ENCODE results near the gene WDHD1.
"Not testable (repeated sequence)": the region's sequence is repeated elsewhere in the genome, so short reads cannot be mapped to it uniquely, and the experiment has no call there.

WDHD1 gene

GRCh38 chr14:55057919-55058318 lies 31.0 kb upstream of the WDHD1 start:
- peaks cover 60% of the 10 kb centered on the region for H3K36me3 ChIP-seq (replicated peaks)

GRCh38 chr14:55054098-55054497 lies 27.2 kb upstream of the WDHD1 start:
- Histone ChIP-seq H3K4me3 (no peak overlapping the region), H3K27me3 (ENCODE audit: low read depth) (no peaks in the 10 kb centered on the region), H3K4me1 (peaks cover 23% of the 10 kb centered on the region), H3K36me3 (replicated peaks) (peaks cover 30% of the 10 kb centered on the region), H3K9me3 (no peaks in the 10 kb centered on the region)
- in situ Hi-C loops (cut with MboI; ENCODE audit: low sequenced_read_pairs): no loop called here
- no peak for DNase-seq (ENCODE audit: low spot score in 2 of 2)

More at GRCh38 chr14:55057919-55058318, 31.0 kb upstream of the WDHD1 start:
- in situ Hi-C loops (cut with MboI; ENCODE audit: low sequenced_read_pairs): no loop called here
- peaks cover 13% of the 10 kb centered on the region for H3K4me1 ChIP-seq
- H3K9me3 ChIP-seq: no peaks in the 10 kb centered on the region
- no peak for DNase-seq (ENCODE audit: low spot score in 2 of 2)
- no peaks in the 10 kb centered on the region for H3K27me3 ChIP-seq (ENCODE audit: low read depth)
- no peak overlapping the region for H3K4me3 ChIP-seq

- DNase-seq (ENCODE audit: low spot score in 2 of 2): no peak
- Histone ChIP-seq H3K36me3 (replicated peaks) (peaks cover 30% of the 10 kb centered on the region), H3K9me3 (no peaks in the 10 kb centered on the region), H3K4me1 (peaks cover 23% of the 10 kb centered on the region), H3K4me3 (peak overlapping the region; percentile 100), H3K27me3 (ENCODE audit: low read depth) (no peaks in the 10 kb centered on the region)
- in situ Hi-C loops (cut with MboI; ENCODE audit: low sequenced_read_pairs): no loop called here
These were observed 26.6 kb upstream of the WDHD1 start for GRCh38 chr14:55053500-55053899.

- Histone ChIP-seq H3K27me3 (ENCODE audit: low read depth) (no peaks in the 10 kb centered on the region), H3K4me3 (peak overlapping the region; percentile 100), H3K9me3 (no peaks in the 10 kb centered on the region), H3K4me1 (peaks cover 23% of the 10 kb centered on the region), H3K36me3 (replicated peaks) (peaks cover 30% of the 10 kb centered on the region)
- no peak for DNase-seq (ENCODE audit: low spot score in 2 of 2)
- in situ Hi-C loops (cut with MboI; ENCODE audit: low sequenced_read_pairs): no loop called here
These were observed 26.1 kb upstream of the WDHD1 start for GRCh38 chr14:55053018-55053417.

GRCh38 chr14:55052269-55052930 lies 25.5 kb upstream of the WDHD1 start:
- H3K9me3 ChIP-seq: no peaks in the 10 kb centered on the region
- DNase-seq (ENCODE audit: low spot score in 2 of 2): peak in 1 of 2 experiments; percentile 42
- no peaks in the 10 kb centered on the region for H3K27me3 ChIP-seq (ENCODE audit: low read depth)
- H3K4me3 ChIP-seq: peak overlapping the region; percentile 100
- in situ Hi-C loops (cut with MboI; ENCODE audit: low sequenced_read_pairs): no loop called here
- peaks cover 30% of the 10 kb centered on the region for H3K36me3 ChIP-seq (replicated peaks)
- H3K4me1 ChIP-seq: peaks cover 23% of the 10 kb centered on the region

GRCh38 chr14:55051423-55052268 lies 24.7 kb upstream of the WDHD1 start, which contains the start of gene MAPK1IP1L:
Gene MAPK1IP1L, plus strand, starts transcription at chr14:55051647. Its CDS starts 10,037 bp downstream, at chr14:55061684.
- Histone ChIP-seq H3K4me1 (peaks cover 23% of the 10 kb centered on the region), H3K9me3 (no peaks in the 10 kb centered on the region), H3K36me3 (replicated peaks) (peaks cover 30% of the 10 kb centered on the region), H3K4me3 (peak within 1 kb of the TSS; percentile 100), H3K27me3 (ENCODE audit: low read depth) (no peaks in the 10 kb centered on the region)
- peak; percentile 82 to 94 for DNase-seq (ENCODE audit: low spot score in 2 of 2)
- in situ Hi-C loops (cut with MboI; ENCODE audit: low sequenced_read_pairs): no loop called here

- Histone ChIP-seq H3K4me1 (peaks cover 23% of the 10 kb centered on the region), H3K4me3 (peak overlapping the region; percentile 100), H3K36me3 (replicated peaks) (peaks cover 26% of the 10 kb centered on the region), H3K9me3 (no peaks in the 10 kb centered on the region), H3K27me3 (ENCODE audit: low read depth) (no peaks in the 10 kb centered on the region)
- in situ Hi-C loops (cut with MboI; ENCODE audit: low sequenced_read_pairs): no loop called here
- DNase-seq (ENCODE audit: low spot score in 2 of 2): no peak
These were observed 24.2 kb upstream of the WDHD1 start for GRCh38 chr14:55051165-55051422.

- Histone ChIP-seq H3K4me3 (no peak overlapping the region), H3K9me3 (no peaks in the 10 kb centered on the region), H3K4me1 (peaks cover 19% of the 10 kb centered on the region), H3K27me3 (ENCODE audit: low read depth) (no peaks in the 10 kb centered on the region), H3K36me3 (replicated peaks) (peaks cover 10% of the 10 kb centered on the region)
- no peak for DNase-seq (ENCODE audit: low spot score in 2 of 2)
- in situ Hi-C loops (cut with MboI; ENCODE audit: low sequenced_read_pairs): no loop called here
These were observed 22.1 kb upstream of the WDHD1 start for GRCh38 chr14:55048900-55049436.

GRCh38 chr14:55047301-55048053 lies 20.6 kb upstream of the WDHD1 start:
- Histone ChIP-seq H3K4me3 (no peak overlapping the region), H3K9me3 (no peaks in the 10 kb centered on the region), H3K27me3 (ENCODE audit: low read depth) (no peaks in the 10 kb centered on the region), H3K36me3 (replicated peaks) (peaks cover 8% of the 10 kb centered on the region), H3K4me1 (peaks cover 6% of the 10 kb centered on the region)
- no peak for DNase-seq (ENCODE audit: low spot score in 2 of 2)
- in situ Hi-C loops (cut with MboI; ENCODE audit: low sequenced_read_pairs): no loop called here

GRCh38 chr14:55045087-55045486 lies 18.2 kb upstream of the WDHD1 start:
- Histone ChIP-seq H3K4me1 (peaks cover 8% of the 10 kb centered on the region; the same call in 1 of the 2 replicates), H3K36me3 (replicated peaks) (peaks cover 4% of the 10 kb centered on the region), H3K27me3 (ENCODE audit: low read depth) (no peaks in the 10 kb centered on the region), H3K4me3 (no peak overlapping the region), H3K9me3 (no peaks in the 10 kb centered on the region)
- in situ Hi-C loops (cut with MboI; ENCODE audit: low sequenced_read_pairs): no loop called here
- no peak for DNase-seq (ENCODE audit: low spot score in 2 of 2)

GRCh38 chr14:55043528-55043927 lies 16.6 kb upstream of the WDHD1 start:
- no peak for DNase-seq (ENCODE audit: low spot score in 2 of 2)
- Histone ChIP-seq H3K27me3 (ENCODE audit: low read depth) (no peaks in the 10 kb centered on the region), H3K4me1 (peaks cover 8% of the 10 kb centered on the region; the same call in 1 of the 2 replicates), H3K36me3 (replicated peaks) (peaks cover 4% of the 10 kb centered on the region), H3K4me3 (no peak overlapping the region), H3K9me3 (no peaks in the 10 kb centered on the region)
- in situ Hi-C loops (cut with MboI; ENCODE audit: low sequenced_read_pairs): no loop called here

- H3K4me3 ChIP-seq: no peak overlapping the region
- no peak for DNase-seq (ENCODE audit: low spot score in 2 of 2)
- H3K9me3 ChIP-seq: no peaks in the 10 kb centered on the region
- H3K36me3 ChIP-seq (replicated peaks): peaks cover 8% of the 10 kb centered on the region
- in situ Hi-C loops (cut with MboI; ENCODE audit: low sequenced_read_pairs): no loop called here
- peaks cover 8% of the 10 kb centered on the region; the same call in 1 of the 2 replicates for H3K4me1 ChIP-seq
- no peaks in the 10 kb centered on the region for H3K27me3 ChIP-seq (ENCODE audit: low read depth)
These were observed 11.8 kb upstream of the WDHD1 start for GRCh38 chr14:55038708-55039107.

GRCh38 chr14:55037995-55038394 lies 11.1 kb upstream of the WDHD1 start:
- H3K36me3 ChIP-seq (replicated peaks); in situ Hi-C loops (cut with MboI; ENCODE audit: low sequenced_read_pairs); H3K4me3 ChIP-seq; H3K4me1 ChIP-seq; H3K9me3 ChIP-seq; H3K27me3 ChIP-seq (ENCODE audit: low read depth); DNase-seq (ENCODE audit: low spot score in 2 of 2): not testable (repeated sequence)

Data from HAP-1 (cell line).